Activated CD4-positive, alpha-beta memory T cell treated with anti-CD3 and anti-CD28 coated beads, Interleukin-2, amount 10 ng/mL, durations not matched to agents 7 days and 5 days (primary cell): Measurements from ENCODE around the gene SAA1. TPM values are rescaled to one million over a fixed set of nuclear protein-coding genes. Genes with fewer than 3 reads are reported as not detected.

Experiments
- CTCF ChIA-PET: fragments of 350-600 bp; sonication (Branson Sonifier 250); formaldehyde crosslinking; loops from one replicate; lab custom pipeline; 2021; ENCODE audit warnings: antibody characterized with exemption, inconsistent platforms; lab: Charles Lee
- POLR2A ChIA-PET: fragments of 350-600 bp; sonication (Branson Sonifier 250); formaldehyde crosslinking; loops from one replicate; lab custom pipeline; 2021; ENCODE audit warnings: antibody characterized with exemption; lab: Charles Lee
- DNase-seq: peaks from one replicate; pipeline ENCODE4 v3.0.0-alpha.2; 2020
- H3K27ac Mint-ChIP-seq: one replicate; pipeline ENCODE4 v1.8.0; 2021; ENCODE audit warnings: mild to moderate bottlenecking, mixed read lengths
- H3K27me3 Mint-ChIP-seq: one replicate; pipeline ENCODE4 v1.8.0; 2021; ENCODE audit warnings: mixed read lengths
- H3K36me3 Mint-ChIP-seq: one replicate; pipeline ENCODE4 v1.8.0; 2021; ENCODE audit warnings: low read depth, mixed read lengths
- H3K4me1 Mint-ChIP-seq: one replicate; pipeline ENCODE4 v1.8.0; 2021; ENCODE audit warnings: mixed read lengths
- H3K4me3 Mint-ChIP-seq: one replicate; pipeline ENCODE4 v1.8.0; 2021; ENCODE audit warnings: mild to moderate bottlenecking, mixed read lengths
- H3K9me3 Mint-ChIP-seq: one replicate; pipeline ENCODE4 v1.8.0; 2021; ENCODE audit warnings: mixed read lengths
- total RNA-seq, 2 experiments: library from RNA; stranded (reverse); gene quantifications; one replicate each; pipeline ENCODE4 v1.2.3, GENCODE V29; 2021

SAA1 gene
- total RNA-seq, 2 experiments from 2014 or later = not detected

DNA sequence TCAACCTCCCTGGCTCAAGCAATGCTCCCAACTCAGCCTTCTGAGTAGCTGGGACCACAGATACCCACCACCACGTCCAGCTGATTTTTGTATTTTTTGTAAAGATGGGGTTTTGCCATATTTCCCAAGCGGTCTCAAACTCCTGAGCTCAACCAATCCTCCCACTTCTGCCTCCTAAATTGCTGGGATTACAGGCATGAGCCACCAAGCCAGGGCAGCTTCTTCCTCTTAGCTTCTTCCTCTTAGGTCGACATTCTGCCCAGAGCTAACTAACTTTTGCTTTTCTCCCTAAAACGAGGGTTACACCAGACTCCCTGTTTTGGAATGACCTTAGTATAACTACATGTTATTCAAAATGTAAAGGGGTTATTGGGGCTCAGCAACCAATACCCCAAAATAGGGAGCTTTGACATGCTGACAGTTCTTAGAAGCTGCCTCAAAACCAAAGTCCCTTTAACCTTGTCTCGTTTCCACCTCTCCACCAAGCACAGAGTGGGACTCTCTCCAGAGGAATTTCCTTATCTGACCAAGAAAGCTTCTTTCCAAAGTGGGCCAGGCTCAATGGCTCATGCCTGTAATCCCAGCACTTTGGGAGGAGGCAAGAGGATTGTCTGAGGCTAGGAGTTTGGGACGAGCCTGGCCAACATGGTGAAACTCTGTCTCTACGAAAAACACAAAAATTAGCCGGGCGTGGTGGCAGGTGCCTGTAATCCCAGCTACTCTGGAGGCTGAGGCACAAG lies 48.9 kb downstream of the SAA1 start:
- ChIA-PET CTCF (interaction anchor here (0.9 to 1.3 kb wide), 3 partner anchors 9 to 407 kb away, joined by 3 to 5 read pairs (median 3); no protein-coding TSS in a partner anchor), POLR2A (interaction anchor here (0.7 to 2.4 kb wide), 3 partner anchors 8 to 80 kb away, joined by 3 to 8 read pairs (median 3); partner anchors contain the start of gene LDHA)
- peaks cover 54% of the 10 kb centered on the region for H3K36me3 Mint-ChIP-seq
- peaks cover 30% of the 10 kb centered on the region for H3K4me1 Mint-ChIP-seq
- no peak overlapping the region for H3K4me3 Mint-ChIP-seq
- DNase-seq = no peak
- no peaks in the 10 kb centered on the region for H3K27me3 Mint-ChIP-seq
- no peaks in the 10 kb centered on the region for H3K9me3 Mint-ChIP-seq
- H3K27ac Mint-ChIP-seq = no peak overlapping the region

DNA sequence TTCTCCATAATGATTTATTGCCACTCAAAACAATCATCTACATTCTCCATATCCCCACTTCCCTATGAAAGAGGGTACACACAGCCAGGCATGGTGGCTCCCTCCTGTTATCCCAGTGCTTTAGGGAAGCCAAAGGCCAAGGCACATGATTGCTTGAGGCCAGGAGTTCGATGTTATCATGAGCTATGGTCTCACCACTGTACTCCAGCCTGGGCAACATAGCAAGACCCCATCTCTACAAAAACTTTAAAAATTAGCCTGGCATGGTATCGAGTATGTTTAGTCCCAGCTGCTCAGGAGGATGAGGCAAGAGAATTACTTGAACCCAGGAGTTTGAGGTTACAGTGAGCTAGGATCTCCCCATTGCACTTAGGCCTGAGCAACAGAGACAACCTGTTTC lies 49.8 kb downstream of the SAA1 start:
- Mint-ChIP-seq H3K27me3 (no peaks in the 10 kb centered on the region), H3K27ac (no peak overlapping the region), H3K4me3 (no peak overlapping the region), H3K4me1 (peaks cover 38% of the 10 kb centered on the region), H3K36me3 (peaks cover 46% of the 10 kb centered on the region), H3K9me3 (no peaks in the 10 kb centered on the region)
- no peak for DNase-seq
- ChIA-PET CTCF (interaction anchor here (0.8 to 1.3 kb wide), 3 partner anchors 10 to 72 kb away, joined by 3 to 4 read pairs (median 4); no protein-coding TSS in a partner anchor), POLR2A (interaction anchor here (2.4 kb wide), 1 partner anchor 79 kb away, joined by 8 read pairs; the partner anchor contains the start of gene LDHA)

DNA sequence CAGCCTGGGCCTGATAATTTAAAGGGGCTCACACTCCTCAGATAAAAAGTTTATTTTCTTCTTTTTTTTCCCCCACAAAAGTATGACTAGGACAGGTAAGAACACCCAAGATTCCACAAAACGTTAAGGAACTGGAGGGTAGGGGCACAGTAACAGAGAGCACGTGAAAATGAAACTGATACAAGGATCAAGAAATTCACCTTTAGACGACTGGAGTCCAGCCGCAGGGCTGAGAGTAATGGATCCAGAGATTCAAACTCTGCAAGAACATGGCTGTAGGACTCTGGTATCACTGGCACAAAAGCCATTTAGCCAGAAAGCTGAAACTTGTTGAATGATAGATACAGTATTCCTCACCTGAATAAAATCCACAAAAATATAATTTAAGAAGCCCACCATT lies 51.5 kb downstream of the SAA1 start:
- no peaks in the 10 kb centered on the region for H3K9me3 Mint-ChIP-seq
- CTCF ChIA-PET = no interaction called here
- no peak overlapping the region for H3K27ac Mint-ChIP-seq
- no peak for DNase-seq
- POLR2A ChIA-PET = interaction anchor here (1.1 kb wide), 1 partner anchor 210 kb away, joined by 3 read pairs; no protein-coding TSS in a partner anchor
- no peaks in the 10 kb centered on the region for H3K27me3 Mint-ChIP-seq
- no peak overlapping the region for H3K4me3 Mint-ChIP-seq
- peaks cover 36% of the 10 kb centered on the region for H3K36me3 Mint-ChIP-seq
- peaks cover 40% of the 10 kb centered on the region for H3K4me1 Mint-ChIP-seq

Other genes starting within 250 kb of the SAA1 start
- gene TPH1, start 220.0 kb upstream of the SAA1 start, total RNA-seq = under 1 TPM; 0.15 to 0.18 TPM
- 10 to 100 TPM; 21.0 to 21.7 TPM for gene SAAL1, start 160.2 kb upstream of the SAA1 start, total RNA-seq
- not detected for gene MRGPRX3, start 133.7 kb upstream of the SAA1 start, total RNA-seq
- not detected for gene MRGPRX4, start 93.4 kb upstream of the SAA1 start, total RNA-seq
- not detected for gene SAA4, start 29.5 kb upstream of the SAA1 start, total RNA-seq
- under 1 TPM in 1 of 2 experiments, not detected in 1; 0.28 TPM for gene SAA2, start 17.6 kb upstream of the SAA1 start, total RNA-seq
- gene HPS5, start 55.9 kb downstream of the SAA1 start, total RNA-seq = 10 to 100 TPM; 20.3 to 22.6 TPM
- gene GTF2H1, start 56.3 kb downstream of the SAA1 start, total RNA-seq = 10 to 100 TPM; 47.0 to 48.2 TPM
- 100 to 1,000 TPM; 949 to 971 TPM for gene LDHA, start 128.3 kb downstream of the SAA1 start, total RNA-seq
- gene LDHC, start 146.1 kb downstream of the SAA1 start, total RNA-seq = not detected
- not detected for gene LDHAL6A, start 189.6 kb downstream of the SAA1 start, total RNA-seq